NCI-H146 treated with DMSO at 0.1 percent for 48 hours (cell line): Measurements from ENCODE around the gene KLF15.

ENCODE experiments used
- DNase-seq: peaks from one replicate; lab custom pipeline; 2025; ENCODE audit not compliant: unreplicated experiment; lab: John Stamatoyannopoulos, UW

KLF15 gene

GRCh38 chr3:126322181-126322967 is 34.8 kb downstream of the KLF15 start:
- DNase-seq = no peak

- no peak for DNase-seq
Observed at GRCh38 chr3:126321490-126321889, 35.7 kb downstream of the KLF15 start.

GRCh38 chr3:126320517-126321293 is 36.5 kb downstream of the KLF15 start:
- no peak for DNase-seq

DNA sequence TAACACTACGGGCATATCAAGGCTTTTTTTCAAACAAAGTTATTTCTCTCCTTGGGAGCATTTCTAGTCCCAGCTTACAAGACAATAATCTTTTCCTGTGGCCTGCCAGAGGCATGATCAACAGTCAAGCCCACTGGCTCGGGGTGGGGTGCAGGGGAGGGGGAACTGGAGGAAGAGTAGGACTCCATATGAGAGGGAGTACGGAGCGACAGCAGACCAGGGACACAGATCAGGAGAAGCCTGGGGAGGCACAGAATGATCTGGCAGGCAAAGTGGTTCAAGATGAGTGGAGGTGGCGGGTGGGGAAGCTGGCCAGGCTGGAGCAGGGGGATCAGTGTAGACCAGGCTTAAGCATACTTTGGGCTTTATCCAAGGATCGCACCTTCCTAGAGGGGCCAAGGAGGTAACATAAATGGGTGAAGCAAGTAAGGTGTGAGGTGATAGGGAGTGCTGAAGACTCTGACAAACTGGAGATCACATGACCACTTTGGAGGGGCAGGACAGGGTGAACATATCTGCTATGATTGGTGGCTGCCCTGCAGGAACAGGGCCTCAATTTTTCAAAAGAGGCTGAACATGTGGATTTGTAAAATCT is 37.4 kb downstream of the KLF15 start:
- no peak for DNase-seq

DNA sequence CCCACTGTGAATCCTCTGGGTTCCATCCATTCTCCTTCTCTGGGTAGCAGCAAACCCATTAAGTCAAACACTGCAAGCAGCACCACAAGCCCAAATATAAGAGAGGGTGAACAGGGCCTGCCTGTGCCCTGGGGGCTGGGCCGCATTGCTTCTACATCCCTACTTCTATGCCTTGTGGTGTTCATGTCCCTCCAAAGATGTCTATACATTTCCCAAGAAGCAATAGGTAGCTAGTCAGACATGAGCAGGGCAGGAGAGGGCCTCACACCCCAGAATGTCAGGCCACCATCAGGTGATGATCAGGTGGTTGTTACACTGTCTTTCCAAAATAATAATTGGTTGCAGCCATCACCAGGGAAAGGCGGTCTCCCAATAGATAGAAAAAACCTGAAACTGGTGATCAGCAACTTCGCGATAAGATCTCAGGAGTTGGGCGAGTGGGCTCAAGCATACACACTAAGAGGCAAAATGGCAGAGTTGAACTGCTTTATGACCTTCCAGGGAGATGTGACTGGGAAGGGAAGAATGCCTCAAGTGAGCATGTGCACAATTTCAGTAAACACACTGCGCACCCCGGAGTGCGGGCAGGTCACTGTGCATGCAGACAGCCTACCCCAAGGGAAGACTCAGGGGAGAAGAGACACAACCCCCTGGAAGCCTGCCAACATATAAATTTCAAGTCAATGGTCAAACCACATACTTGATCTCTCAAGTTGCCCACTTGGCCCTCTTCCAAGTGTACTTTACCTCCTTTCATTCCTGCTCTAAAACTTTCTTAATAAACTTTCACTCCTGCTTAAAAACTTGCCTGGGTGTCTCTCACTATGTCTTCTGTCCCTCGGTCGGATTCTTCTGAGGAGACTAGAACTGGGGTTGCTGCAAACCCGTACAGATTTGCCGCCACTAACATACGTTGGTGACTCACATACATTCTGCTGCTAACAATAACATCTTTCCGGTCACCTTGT is 39.9 kb downstream of the KLF15 start:
- no peak for DNase-seq

DNA sequence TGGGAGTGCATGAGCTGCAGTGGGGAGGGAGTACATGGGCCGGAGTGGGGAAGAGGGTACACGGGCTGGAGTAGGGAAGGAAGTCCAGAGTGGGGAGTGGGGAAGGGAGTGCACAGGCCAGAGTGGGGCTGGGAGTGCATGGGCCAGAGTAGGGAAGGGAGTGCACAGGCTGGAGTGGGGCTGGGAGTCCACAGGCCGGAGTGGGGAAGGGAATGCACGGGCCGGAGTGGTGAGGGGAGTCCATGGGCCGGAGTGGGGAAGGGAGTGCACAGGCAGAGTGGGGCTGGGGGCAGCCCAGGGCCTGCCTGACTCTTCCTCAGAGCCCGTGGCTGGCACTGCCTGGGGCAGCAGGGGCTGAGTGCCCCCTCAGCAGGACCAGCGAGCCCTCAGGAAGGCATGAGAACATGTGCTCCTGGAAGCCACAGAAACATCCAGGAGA is 40.7 kb downstream of the KLF15 start:
- DNase-seq = no peak

- DNase-seq = no peak
Observed at GRCh38 chr3:126316031-126316461, 41.2 kb downstream of the KLF15 start.

DNA sequence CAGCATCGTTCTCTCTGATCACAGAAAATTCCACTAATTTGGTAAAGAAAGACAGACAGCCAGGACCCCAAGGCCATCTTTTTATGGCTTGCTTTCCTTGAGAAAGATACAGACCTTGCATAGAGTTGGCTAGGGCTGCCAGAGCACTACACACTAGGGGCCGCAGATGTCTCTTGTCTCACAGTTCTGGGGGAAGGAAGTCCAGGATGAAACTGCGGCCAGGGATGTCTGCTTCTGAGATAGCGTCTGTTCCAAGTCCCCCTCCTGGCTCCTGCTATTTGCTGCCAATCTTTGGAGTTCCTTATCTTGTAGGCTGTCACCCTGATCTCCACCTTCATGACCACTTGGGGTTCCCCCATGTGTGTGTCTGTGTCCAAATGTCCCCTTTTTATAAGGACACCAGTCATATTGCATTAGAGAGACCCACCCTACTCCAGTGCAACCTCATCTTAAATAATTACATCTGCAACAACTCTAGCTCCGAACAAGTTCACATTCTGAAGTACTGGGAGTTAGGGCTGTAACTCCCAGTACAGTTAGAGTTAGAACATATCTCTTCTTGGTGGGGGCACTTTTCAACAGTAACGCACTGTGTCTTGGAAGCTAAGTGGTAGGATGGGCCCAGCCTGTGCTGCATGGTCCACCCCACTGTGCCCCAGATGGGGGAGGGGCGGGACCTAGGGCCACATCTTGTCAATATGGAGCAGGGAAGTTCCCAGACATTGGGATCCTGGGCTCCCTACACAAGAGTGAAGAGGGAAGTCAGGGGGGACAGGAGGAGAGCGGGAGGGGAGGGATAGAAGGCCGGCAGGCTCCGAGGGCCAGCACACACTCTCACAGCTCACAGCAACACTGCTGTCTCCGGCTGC is 42.2 kb downstream of the KLF15 start:
- no peak for DNase-seq

DNA sequence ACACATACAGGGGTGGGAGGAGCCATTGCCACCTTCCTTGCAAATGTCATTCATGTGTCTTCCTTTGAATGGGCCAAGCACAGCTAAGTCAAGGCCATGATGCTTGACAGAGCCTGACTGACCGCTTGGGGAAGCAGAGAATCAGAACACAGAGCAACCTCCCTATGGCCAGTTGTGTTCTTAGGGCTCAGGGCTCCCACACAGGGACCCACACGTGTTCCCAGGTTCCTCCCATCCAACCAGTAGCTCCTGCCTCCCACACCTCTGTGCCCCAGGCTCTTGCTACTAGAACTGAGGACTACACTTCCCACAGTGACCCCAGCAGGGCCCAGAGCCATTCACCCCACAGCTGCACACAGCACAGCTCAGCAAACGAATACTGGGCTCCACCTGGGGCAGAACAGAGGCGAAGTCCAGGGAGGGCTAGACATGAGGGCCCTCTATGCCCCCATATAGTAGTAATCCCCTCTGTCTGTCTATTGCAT is 42.9 kb downstream of the KLF15 start:
- DNase-seq = no peak

DNA sequence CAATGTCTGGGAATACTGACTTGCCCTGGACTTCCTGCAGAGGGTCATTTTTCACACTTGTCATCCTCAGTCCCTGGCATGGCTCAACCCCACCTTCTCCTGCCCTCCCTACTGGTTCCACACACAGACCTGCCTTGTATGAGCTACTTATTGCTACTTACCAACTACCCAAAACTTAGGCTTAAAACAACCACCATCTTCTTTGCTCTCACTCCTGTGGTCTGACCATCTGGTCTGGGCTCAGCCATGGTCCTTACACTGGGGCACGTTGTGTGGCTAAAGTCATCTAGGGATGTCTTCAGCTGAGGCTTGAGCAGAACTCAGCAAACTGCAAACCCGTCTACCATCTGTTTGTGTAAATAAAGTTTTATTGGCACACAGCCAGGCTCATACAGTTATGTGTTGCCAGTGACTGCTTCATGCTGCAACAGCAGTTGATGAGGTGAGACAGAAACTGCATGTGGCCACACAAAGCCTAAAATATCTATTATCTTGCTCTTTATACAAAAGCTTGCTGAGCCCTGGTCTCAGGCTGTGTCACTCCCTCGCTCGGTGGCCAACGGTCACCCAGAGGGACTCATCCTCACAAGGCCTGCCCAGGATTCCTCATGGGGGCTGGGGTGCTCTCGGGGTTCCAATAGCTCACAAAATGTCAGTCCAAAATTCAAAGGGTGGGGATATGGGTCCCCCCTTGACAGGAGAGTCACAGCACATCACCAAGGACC is 43.5 kb downstream of the KLF15 start:
- no peak for DNase-seq

GRCh38 chr3:126313166-126313565 is 44.0 kb downstream of the KLF15 start:
- DNase-seq = no peak

DNA sequence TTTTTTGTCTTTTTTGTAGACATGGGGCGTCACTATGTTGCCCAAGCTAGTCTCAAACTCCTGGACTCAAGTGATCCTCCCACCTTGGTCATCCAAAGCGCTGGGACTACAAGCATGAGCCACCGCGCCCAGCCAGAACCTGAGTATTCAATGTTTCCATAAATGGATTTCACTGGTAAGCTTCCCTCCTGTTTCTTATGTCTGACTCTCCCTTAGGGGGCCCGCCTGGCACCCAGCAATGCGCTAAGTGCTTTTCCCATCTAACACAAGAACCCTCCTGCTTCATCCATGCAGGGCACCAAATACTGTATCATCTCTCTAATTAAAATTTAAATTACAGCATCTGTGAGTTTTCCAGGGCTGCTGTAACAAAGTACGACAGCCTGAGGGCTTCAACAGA is 44.9 kb downstream of the KLF15 start:
- DNase-seq = no peak

DNA sequence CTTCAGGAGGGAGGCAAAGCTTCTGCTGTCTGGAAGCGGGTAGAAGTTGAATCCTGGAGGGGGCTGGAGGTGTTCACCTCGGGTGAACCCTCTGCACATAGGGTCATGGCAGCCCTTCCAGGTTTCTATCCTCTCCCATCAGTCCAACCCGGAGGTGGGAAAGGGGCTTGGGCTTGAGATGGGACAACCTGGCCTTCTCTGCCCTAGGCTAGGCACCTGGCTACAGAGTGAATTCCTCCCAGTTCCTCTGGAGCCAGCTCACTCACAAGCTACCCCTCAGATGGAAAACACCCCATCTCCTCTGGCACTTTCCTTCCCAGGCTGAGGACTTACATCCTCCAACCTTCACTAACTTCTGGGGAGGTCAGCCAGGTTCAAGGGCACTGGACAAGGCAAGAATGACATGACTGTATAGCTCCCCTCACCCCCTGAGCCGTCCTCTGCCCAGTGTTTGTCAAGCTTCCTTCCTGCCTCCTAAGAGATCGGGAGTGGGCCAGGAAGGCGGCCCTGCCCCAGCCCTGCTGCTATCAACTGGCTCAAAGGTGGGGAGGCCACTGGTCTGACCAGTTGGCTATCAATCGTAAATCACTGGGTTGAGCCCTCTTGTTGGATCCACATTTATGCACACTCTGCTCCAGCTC is 45.8 kb downstream of the KLF15 start:
- DNase-seq = no peak

- no peak for DNase-seq
Observed at GRCh38 chr3:126310816-126311215, 46.4 kb downstream of the KLF15 start.

- no peak for DNase-seq
Observed at GRCh38 chr3:126309861-126310655, 47.1 kb downstream of the KLF15 start.

DNA sequence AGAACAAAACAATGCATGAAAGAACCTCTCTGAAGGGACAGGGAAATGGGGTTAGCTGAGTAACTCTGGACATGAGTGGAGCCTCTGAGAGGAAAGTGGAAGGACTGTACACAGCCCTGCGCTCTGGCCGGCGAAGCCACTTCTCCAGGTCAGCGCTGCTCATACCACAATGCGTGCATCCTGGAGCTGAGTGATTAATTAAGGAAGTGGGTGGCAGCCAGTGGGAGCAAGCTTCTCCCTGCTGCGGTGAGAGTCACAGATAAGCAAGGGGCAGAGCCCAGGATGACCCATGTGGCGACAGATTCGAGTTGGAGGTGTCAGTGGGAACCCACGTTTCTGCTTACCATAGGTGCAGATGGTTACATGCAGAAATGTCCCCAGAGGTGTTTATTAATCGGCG is 48.0 kb downstream of the KLF15 start:
- no peak for DNase-seq

- DNase-seq = no peak
Observed at GRCh38 chr3:126308394-126309125, 48.6 kb downstream of the KLF15 start.
